Measurements from ENCODE around the gene SOX5. TPM values are rescaled to one million over a fixed set of nuclear protein-coding genes. Genes with fewer than 3 reads are reported as not detected.

The SOX5 gene
- total RNA-seq, 2 experiments from 2014 or later: 0.69 to 0.70 TPM

GRCh38 chr12:23640754-23641153 is 308.7 kb downstream of the SOX5 start:
- CTCF ChIA-PET: no interaction called here
- intact Hi-C loops (cut with micrococcal nuclease): no loop called here
- H3K4me3 Mint-ChIP-seq: no peak overlapping the region
- no peak overlapping the region for H3K27ac Mint-ChIP-seq
- H3K9me3 Mint-ChIP-seq: peaks cover 4% of the 10 kb centered on the region
- no peaks in the 10 kb centered on the region for H3K4me1 Mint-ChIP-seq (ENCODE audit: low read depth)
- H3K36me3 Mint-ChIP-seq: no peaks in the 10 kb centered on the region
- no peaks in the 10 kb centered on the region for H3K27me3 Mint-ChIP-seq
- DNase-seq: no peak
- POLR2A ChIA-PET: no interaction called here

- CTCF ChIA-PET: no interaction called here
- intact Hi-C loops (cut with micrococcal nuclease): no loop called here
- Mint-ChIP-seq H3K4me1 (ENCODE audit: low read depth) (no peaks in the 10 kb centered on the region), H3K4me3 (no peak overlapping the region), H3K27me3 (no peaks in the 10 kb centered on the region), H3K27ac (no peak overlapping the region), H3K9me3 (peaks cover 4% of the 10 kb centered on the region), H3K36me3 (no peaks in the 10 kb centered on the region)
- DNase-seq: no peak
- POLR2A ChIA-PET: no interaction called here
Measured at GRCh38 chr12:23634344-23634743, 315.1 kb downstream of the SOX5 start.

- no peak for DNase-seq
- H3K36me3 Mint-ChIP-seq: no peaks in the 10 kb centered on the region
Measured at GRCh38 chr12:23631786-23632377, 317.6 kb downstream of the SOX5 start.

GRCh38 chr12:23630524-23630923 is 318.9 kb downstream of the SOX5 start:
- ChIA-PET POLR2A (no interaction called here), CTCF (no interaction called here)
- no peaks in the 10 kb centered on the region for H3K4me1 Mint-ChIP-seq (ENCODE audit: low read depth)
- peaks cover 4% of the 10 kb centered on the region for H3K9me3 Mint-ChIP-seq
- H3K27ac Mint-ChIP-seq: no peak overlapping the region
- H3K27me3 Mint-ChIP-seq: no peaks in the 10 kb centered on the region
- H3K4me3 Mint-ChIP-seq: no peak overlapping the region
- no peaks in the 10 kb centered on the region for H3K36me3 Mint-ChIP-seq
- no peak for DNase-seq
- intact Hi-C loops (cut with micrococcal nuclease): no loop called here

More at GRCh38 chr12:23631786-23632377, 317.6 kb downstream of the SOX5 start:
- CTCF ChIA-PET: no interaction called here
- H3K4me3 Mint-ChIP-seq: no peak overlapping the region
- peaks cover 4% of the 10 kb centered on the region for H3K9me3 Mint-ChIP-seq
- POLR2A ChIA-PET: no interaction called here
- H3K27me3 Mint-ChIP-seq: no peaks in the 10 kb centered on the region
- H3K27ac Mint-ChIP-seq: no peak overlapping the region
- no peaks in the 10 kb centered on the region for H3K4me1 Mint-ChIP-seq (ENCODE audit: low read depth)
- intact Hi-C loops (cut with micrococcal nuclease): no loop called here

- H3K9me3 Mint-ChIP-seq: peaks cover 4% of the 10 kb centered on the region
- H3K27ac Mint-ChIP-seq: no peak overlapping the region
- CTCF ChIA-PET: no interaction called here
Measured at GRCh38 chr12:23628806-23629205, 320.7 kb downstream of the SOX5 start.

GRCh38 chr12:23626791-23627190 is 322.7 kb downstream of the SOX5 start:
- CTCF ChIA-PET: no interaction called here
- H3K36me3 Mint-ChIP-seq: no peaks in the 10 kb centered on the region
- no peaks in the 10 kb centered on the region for H3K27me3 Mint-ChIP-seq
- POLR2A ChIA-PET: no interaction called here
- no peak for DNase-seq
- intact Hi-C loops (cut with micrococcal nuclease): no loop called here
- no peak overlapping the region for H3K4me3 Mint-ChIP-seq
- no peaks in the 10 kb centered on the region for H3K4me1 Mint-ChIP-seq (ENCODE audit: low read depth)
- H3K9me3 Mint-ChIP-seq: peaks cover 4% of the 10 kb centered on the region
- no peak overlapping the region for H3K27ac Mint-ChIP-seq

More at GRCh38 chr12:23628806-23629205, 320.7 kb downstream of the SOX5 start:
- Mint-ChIP-seq H3K4me3 (no peak overlapping the region), H3K27me3 (no peaks in the 10 kb centered on the region), H3K4me1 (ENCODE audit: low read depth) (no peaks in the 10 kb centered on the region), H3K36me3 (no peaks in the 10 kb centered on the region)
- DNase-seq: no peak
- intact Hi-C loops (cut with micrococcal nuclease): no loop called here
- POLR2A ChIA-PET: no interaction called here

- no peak for DNase-seq
- H3K27me3 Mint-ChIP-seq: no peaks in the 10 kb centered on the region
- POLR2A ChIA-PET: no interaction called here
- H3K27ac Mint-ChIP-seq: no peak overlapping the region
- CTCF ChIA-PET: no interaction called here
- peaks cover 4% of the 10 kb centered on the region for H3K9me3 Mint-ChIP-seq
- no peaks in the 10 kb centered on the region for H3K36me3 Mint-ChIP-seq
- H3K4me3 Mint-ChIP-seq: no peak overlapping the region
- intact Hi-C loops (cut with micrococcal nuclease): no loop called here
- H3K4me1 Mint-ChIP-seq (ENCODE audit: low read depth): no peaks in the 10 kb centered on the region
Measured at GRCh38 chr12:23621900-23622299, 327.6 kb downstream of the SOX5 start.

- intact Hi-C loops (cut with micrococcal nuclease): no loop called here
- H3K27ac Mint-ChIP-seq: no peak overlapping the region
- ChIA-PET CTCF (no interaction called here), POLR2A (no interaction called here)
- H3K9me3 Mint-ChIP-seq: peaks cover 11% of the 10 kb centered on the region
- H3K4me3 Mint-ChIP-seq: no peak overlapping the region
- no peaks in the 10 kb centered on the region for H3K4me1 Mint-ChIP-seq (ENCODE audit: low read depth)
- H3K27me3 Mint-ChIP-seq: no peaks in the 10 kb centered on the region
- no peaks in the 10 kb centered on the region for H3K36me3 Mint-ChIP-seq
- DNase-seq: no peak
Measured at GRCh38 chr12:23618718-23619117, 330.8 kb downstream of the SOX5 start.

GRCh38 chr12:23617749-23618148 is 331.7 kb downstream of the SOX5 start:
- CTCF ChIA-PET: no interaction called here
- no peak for DNase-seq
- no peaks in the 10 kb centered on the region for H3K36me3 Mint-ChIP-seq
- POLR2A ChIA-PET: no interaction called here
- no peaks in the 10 kb centered on the region for H3K4me1 Mint-ChIP-seq (ENCODE audit: low read depth)
- no peak overlapping the region for H3K27ac Mint-ChIP-seq
- intact Hi-C loops (cut with micrococcal nuclease): no loop called here
- no peak overlapping the region for H3K4me3 Mint-ChIP-seq
- H3K27me3 Mint-ChIP-seq: no peaks in the 10 kb centered on the region
- peaks cover 11% of the 10 kb centered on the region for H3K9me3 Mint-ChIP-seq

- no peaks in the 10 kb centered on the region for H3K36me3 Mint-ChIP-seq
- DNase-seq: no peak
- CTCF ChIA-PET: no interaction called here
- POLR2A ChIA-PET: no interaction called here
- no peak overlapping the region for H3K4me3 Mint-ChIP-seq
- intact Hi-C loops (cut with micrococcal nuclease): no loop called here
- H3K9me3 Mint-ChIP-seq: peaks cover 11% of the 10 kb centered on the region
- H3K4me1 Mint-ChIP-seq (ENCODE audit: low read depth): no peaks in the 10 kb centered on the region
- no peak overlapping the region for H3K27ac Mint-ChIP-seq
- no peaks in the 10 kb centered on the region for H3K27me3 Mint-ChIP-seq
Measured at GRCh38 chr12:23614280-23614679, 335.2 kb downstream of the SOX5 start.

GRCh38 chr12:23611320-23611719 is 338.1 kb downstream of the SOX5 start:
- Mint-ChIP-seq H3K27ac (no peak overlapping the region), H3K36me3 (no peaks in the 10 kb centered on the region), H3K4me1 (ENCODE audit: low read depth) (no peaks in the 10 kb centered on the region), H3K27me3 (no peaks in the 10 kb centered on the region), H3K4me3 (no peak overlapping the region), H3K9me3 (peaks cover 7% of the 10 kb centered on the region)
- ChIA-PET POLR2A (no interaction called here), CTCF (no interaction called here)
- no peak for DNase-seq
- intact Hi-C loops (cut with micrococcal nuclease): no loop called here

GRCh38 chr12:23600919-23601318 is 348.6 kb downstream of the SOX5 start:
- Mint-ChIP-seq H3K36me3 (no peaks in the 10 kb centered on the region), H3K4me1 (ENCODE audit: low read depth) (no peaks in the 10 kb centered on the region), H3K27ac (no peak overlapping the region), H3K4me3 (no peak overlapping the region), H3K27me3 (no peaks in the 10 kb centered on the region), H3K9me3 (peaks cover 18% of the 10 kb centered on the region)
- POLR2A ChIA-PET: no interaction called here
- DNase-seq: no peak
- CTCF ChIA-PET: no interaction called here
- intact Hi-C loops (cut with micrococcal nuclease): no loop called here

GRCh38 chr12:23596568-23596967 is 352.9 kb downstream of the SOX5 start:
- Mint-ChIP-seq H3K36me3 (no peaks in the 10 kb centered on the region), H3K27me3 (no peaks in the 10 kb centered on the region), H3K4me3 (no peak overlapping the region), H3K27ac (no peak overlapping the region), H3K4me1 (ENCODE audit: low read depth) (no peaks in the 10 kb centered on the region), H3K9me3 (peaks cover 17% of the 10 kb centered on the region)
- DNase-seq: no peak
- ChIA-PET CTCF (no interaction called here), POLR2A (no interaction called here)
- intact Hi-C loops (cut with micrococcal nuclease): no loop called here
